MM.1S (cell line): Measurements from ENCODE around the gene TBX4.

Experiments
- EZH2 ChIP-seq: fragments of 300-600 bp; sonication (generic); optimal IDR thresholded peaks from 2 replicates; pipeline ENCODE3; 2017; ENCODE audit warnings: low read depth, mild to moderate bottlenecking, antibody characterized with exemption, low read length, mixed read lengths
- TF ChIP-seq, protein P1 (sequence below): fragments of 300-600 bp; sonication (generic); IDR thresholded peaks from 2 replicates; pipeline ENCODE4 v1.5.1; 2016; ENCODE audit warnings: antibody characterized with exemption, low read length, mixed read lengths

DNA sequence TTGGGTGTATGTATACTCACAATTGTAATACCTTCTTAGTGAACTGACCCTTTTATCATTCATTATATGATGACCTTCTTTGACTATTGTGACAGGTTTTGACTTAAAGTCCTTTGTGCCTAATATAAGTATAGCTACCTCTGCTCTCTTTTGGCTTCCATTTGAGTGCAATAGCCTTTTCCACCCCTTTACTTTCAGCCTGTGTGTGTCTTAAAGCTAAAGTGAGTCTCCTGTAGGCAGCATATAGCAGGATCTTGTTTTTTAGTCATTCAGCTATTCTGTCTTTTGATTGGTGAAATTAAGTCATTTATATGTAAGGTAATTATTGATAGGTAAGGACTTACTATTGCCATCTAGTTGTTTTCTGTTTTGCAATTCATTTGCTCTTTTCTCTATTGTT lies 15.9 kb upstream of the TBX4 start:
- TF ChIP-seq, protein P1, sequence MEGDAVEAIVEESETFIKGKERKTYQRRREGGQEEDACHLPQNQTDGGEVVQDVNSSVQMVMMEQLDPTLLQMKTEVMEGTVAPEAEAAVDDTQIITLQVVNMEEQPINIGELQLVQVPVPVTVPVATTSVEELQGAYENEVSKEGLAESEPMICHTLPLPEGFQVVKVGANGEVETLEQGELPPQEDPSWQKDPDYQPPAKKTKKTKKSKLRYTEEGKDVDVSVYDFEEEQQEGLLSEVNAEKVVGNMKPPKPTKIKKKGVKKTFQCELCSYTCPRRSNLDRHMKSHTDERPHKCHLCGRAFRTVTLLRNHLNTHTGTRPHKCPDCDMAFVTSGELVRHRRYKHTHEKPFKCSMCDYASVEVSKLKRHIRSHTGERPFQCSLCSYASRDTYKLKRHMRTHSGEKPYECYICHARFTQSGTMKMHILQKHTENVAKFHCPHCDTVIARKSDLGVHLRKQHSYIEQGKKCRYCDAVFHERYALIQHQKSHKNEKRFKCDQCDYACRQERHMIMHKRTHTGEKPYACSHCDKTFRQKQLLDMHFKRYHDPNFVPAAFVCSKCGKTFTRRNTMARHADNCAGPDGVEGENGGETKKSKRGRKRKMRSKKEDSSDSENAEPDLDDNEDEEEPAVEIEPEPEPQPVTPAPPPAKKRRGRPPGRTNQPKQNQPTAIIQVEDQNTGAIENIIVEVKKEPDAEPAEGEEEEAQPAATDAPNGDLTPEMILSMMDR = no peak
- TF ChIP-seq EZH2 = no peak
